ENCODE measurements around the gene ITPR2.

Gene ITPR2

GRCh38 chr12:26801486-26801885 is 31.5 kb downstream of the ITPR2 start:
- Histone ChIP-seq H3K4me3 (no peak overlapping the region), H3K9me3 (no peaks in the 10 kb centered on the region), H3K27me3 (no peaks in the 10 kb centered on the region), H3K27ac (no peak overlapping the region), H3K4me1 (peaks cover 0 to 34% (median 12%) of the 10 kb centered on the region in 4 donors), H3K36me3 (no peaks in the 10 kb centered on the region)
- TF ChIP-seq CTCF (IDR thresholded peaks at IDR 0.05): no peak
- intact Hi-C loops (cut with DNase I; ENCODE audit: low total_unique reads): no loop called here
- DNase-seq: no peak

DNA sequence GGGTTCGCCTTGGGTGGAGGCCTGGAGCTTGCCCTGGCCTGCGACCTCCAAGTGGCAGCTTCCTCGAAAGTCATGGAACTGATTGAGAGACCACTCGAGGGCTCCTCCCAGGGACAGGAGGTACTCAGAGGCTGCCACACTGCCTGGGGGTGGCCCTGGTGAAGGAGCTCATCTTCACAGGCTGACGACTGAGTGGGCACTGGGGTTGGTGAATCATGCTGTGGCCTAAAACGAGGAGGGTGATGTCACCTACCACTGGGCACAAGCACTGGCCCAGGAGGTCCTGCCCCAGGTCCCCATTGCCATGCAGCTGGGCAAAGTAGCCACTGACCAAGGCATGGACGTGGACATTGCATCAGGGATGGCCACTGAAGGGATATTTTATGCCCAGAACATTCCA is 32.1 kb downstream of the ITPR2 start:
- no peaks in the 10 kb centered on the region for H3K9me3 ChIP-seq
- H3K4me1 ChIP-seq: peaks cover 0 to 34% (median 12%) of the 10 kb centered on the region in 4 donors
- TF ChIP-seq CTCF (IDR thresholded peaks at IDR 0.05): no peak
- no peak for DNase-seq
- no peak overlapping the region for H3K27ac ChIP-seq
- no peaks in the 10 kb centered on the region for H3K27me3 ChIP-seq
- no peaks in the 10 kb centered on the region for H3K36me3 ChIP-seq
- intact Hi-C loops (cut with DNase I; ENCODE audit: low total_unique reads): no loop called here
- H3K4me3 ChIP-seq: no peak overlapping the region

DNA sequence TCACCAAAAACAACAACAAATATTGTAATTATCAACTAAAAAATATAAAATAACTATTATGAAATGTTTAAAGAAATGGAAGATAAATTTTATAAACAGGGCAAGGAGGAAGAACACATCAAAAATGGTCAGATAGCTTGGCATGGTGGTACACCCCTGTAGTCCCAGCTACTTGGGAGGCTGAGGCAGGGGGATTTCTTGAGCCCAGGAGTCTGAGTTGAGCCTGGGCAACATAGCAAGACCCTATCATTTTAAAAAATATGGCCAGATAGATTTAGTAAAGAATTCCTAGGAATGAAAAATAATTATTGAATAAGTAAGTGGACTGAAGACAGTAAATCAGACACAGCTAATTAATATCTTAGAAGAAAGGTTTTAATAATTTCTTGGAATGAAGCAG is 32.6 kb downstream of the ITPR2 start:
- no peak overlapping the region for H3K27ac ChIP-seq
- H3K4me1 ChIP-seq: peaks cover 0 to 34% (median 12%) of the 10 kb centered on the region in 4 donors
- no peaks in the 10 kb centered on the region for H3K36me3 ChIP-seq
- no peaks in the 10 kb centered on the region for H3K9me3 ChIP-seq
- TF ChIP-seq CTCF (IDR thresholded peaks at IDR 0.05): no peak
- H3K27me3 ChIP-seq: no peaks in the 10 kb centered on the region
- H3K4me3 ChIP-seq: no peak overlapping the region
- DNase-seq: no peak
- intact Hi-C loops (cut with DNase I; ENCODE audit: low total_unique reads): no loop called here

- Histone ChIP-seq H3K4me3 (no peak overlapping the region), H3K9me3 (no peaks in the 10 kb centered on the region), H3K27ac (no peak overlapping the region), H3K36me3 (no peaks in the 10 kb centered on the region), H3K27me3 (no peaks in the 10 kb centered on the region), H3K4me1 (peaks cover 0 to 34% (median 12%) of the 10 kb centered on the region in 4 donors)
- no peak for DNase-seq
- TF ChIP-seq CTCF (IDR thresholded peaks at IDR 0.05): no peak
- intact Hi-C loops (cut with DNase I; ENCODE audit: low total_unique reads): no loop called here
These were observed 33.3 kb downstream of the ITPR2 start for GRCh38 chr12:26799741-26800140.

DNA sequence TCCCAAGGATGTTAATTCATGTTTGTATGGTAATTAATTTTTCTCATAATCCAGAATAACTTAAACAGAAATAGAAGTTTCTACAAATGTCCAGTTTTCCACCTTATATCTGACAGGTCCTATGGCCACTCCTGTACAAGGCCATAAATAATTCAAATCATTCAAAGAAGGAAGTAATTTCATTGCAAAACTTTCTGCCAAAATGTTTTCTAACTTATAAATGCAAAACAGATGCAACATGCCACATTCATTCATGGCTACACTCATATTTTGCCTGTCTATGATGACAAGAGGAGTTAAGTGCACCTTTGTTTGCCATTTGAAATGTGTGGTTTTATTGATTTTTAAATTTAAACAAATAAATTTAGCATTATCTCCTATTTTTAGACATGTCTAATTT is 34.4 kb downstream of the ITPR2 start:
- Histone ChIP-seq H3K27ac (no peak overlapping the region), H3K4me1 (peaks cover 0 to 26% (median 5%) of the 10 kb centered on the region in 4 donors)

More for the DNA sequence above, 34.4 kb downstream of the ITPR2 start:
- no peaks in the 10 kb centered on the region for H3K36me3 ChIP-seq
- no peaks in the 10 kb centered on the region for H3K9me3 ChIP-seq
- intact Hi-C loops (cut with DNase I; ENCODE audit: low total_unique reads): no loop called here
- no peak overlapping the region for H3K4me3 ChIP-seq
- no peak for DNase-seq
- no peak for TF ChIP-seq CTCF (IDR thresholded peaks at IDR 0.05)
- no peaks in the 10 kb centered on the region for H3K27me3 ChIP-seq

All from tibial artery (tissue), 4 donors.